ENCODE results near the gene GTF2I. TPM values are rescaled to one million over a fixed set of nuclear protein-coding genes. Genes with fewer than 3 reads are reported as not detected.
"Not testable (repeated sequence)": the region's sequence is repeated elsewhere in the genome, so short reads cannot be mapped to it uniquely, and the experiment has no call there.

The GTF2I gene
- total RNA-seq, 1 experiment from 2014 or later: 357 TPM

- no CpG with 5 or more reads among the region's 9 CpGs for WGBS (ENCODE audit: extremely low coverage, insufficient read length, low lambda C conversion rate)
- not testable (repeated sequence) for H3K9me3 ChIP-seq (ENCODE audit: control insufficient read depth, low read depth, low read length); H2BK5ac ChIP-seq (ENCODE audit: insufficient read length, low read length); H3K4me2 ChIP-seq (ENCODE audit: insufficient read depth, insufficient read length, low read length); DNase-seq; H2AK5ac ChIP-seq (ENCODE audit: insufficient read length, low read length); H3K27me3 ChIP-seq (ENCODE audit: insufficient read depth, low read length); H3K27me3 Mint-ChIP-seq (ENCODE audit: low read depth); H3K56ac ChIP-seq (ENCODE audit: insufficient read length, low read depth, low read length); H4K20me1 ChIP-seq (ENCODE audit: control insufficient read depth, insufficient read depth, insufficient read length); H4K5ac ChIP-seq (ENCODE audit: insufficient read length, low read depth, low read length); H3K4ac ChIP-seq (ENCODE audit: low read depth, low read length); H2BK15ac ChIP-seq (ENCODE audit: low read depth, low read length); H3K23ac ChIP-seq (ENCODE audit: insufficient read length, low read depth, low read length); H3K79me1 ChIP-seq (ENCODE audit: insufficient read depth, low read depth, low read length, poor library complexity, severe bottlenecking); H3K23me2 ChIP-seq (ENCODE audit: insufficient read length, low read depth, low read length, poor library complexity, severe bottlenecking); H2BK120ac ChIP-seq (ENCODE audit: low read depth, low read length, poor library complexity, severe bottlenecking); H3K14ac ChIP-seq (ENCODE audit: insufficient read depth, low read length); H3K4me1 ChIP-seq (ENCODE audit: insufficient read depth, low read length); H4K8ac ChIP-seq (replicated peaks; ENCODE audit: insufficient read length, low read depth, low read length); H2AFZ ChIP-seq (ENCODE audit: low read length); H4K91ac ChIP-seq (ENCODE audit: insufficient read length, low read depth, low read length); H3K36me3 Mint-ChIP-seq (ENCODE audit: insufficient read depth in 1 of 3, low read depth in 3 of 3); H3K4me1 Mint-ChIP-seq; H3K79me2 ChIP-seq (ENCODE audit: insufficient read depth, low read length); H3K9ac ChIP-seq (ENCODE audit: extremely low read depth, insufficient read length, low read length); H3K4me3 Mint-ChIP-seq; H3K18ac ChIP-seq (ENCODE audit: insufficient read length, low read depth, low read length); H3K27ac ChIP-seq (ENCODE audit: insufficient read length, low read depth, low read length); H3K9me3 Mint-ChIP-seq; H2BK12ac ChIP-seq (ENCODE audit: insufficient read length, low read depth, low read length); H3K27ac Mint-ChIP-seq; H3T11ph ChIP-seq (ENCODE audit: low read length); H2BK20ac ChIP-seq (ENCODE audit: low read depth, low read length, poor library complexity, severe bottlenecking)
Observed at GRCh38 chr7:74743936-74744557, 86.5 kb downstream of the GTF2I start.

- not testable (repeated sequence) for H3K9ac ChIP-seq (ENCODE audit: extremely low read depth, insufficient read length, low read length); H4K20me1 ChIP-seq (ENCODE audit: control insufficient read depth, insufficient read depth, insufficient read length); DNase-seq; H3K36me3 Mint-ChIP-seq (ENCODE audit: insufficient read depth in 1 of 3, low read depth in 3 of 3); H3K4me1 Mint-ChIP-seq; H2BK15ac ChIP-seq (ENCODE audit: low read depth, low read length); H3K23ac ChIP-seq (ENCODE audit: insufficient read length, low read depth, low read length); H2BK5ac ChIP-seq (ENCODE audit: insufficient read length, low read length); H4K91ac ChIP-seq (ENCODE audit: insufficient read length, low read depth, low read length); H2BK20ac ChIP-seq (ENCODE audit: low read depth, low read length, poor library complexity, severe bottlenecking); H3K56ac ChIP-seq (ENCODE audit: insufficient read length, low read depth, low read length); H2AFZ ChIP-seq (ENCODE audit: low read length); H3K4me2 ChIP-seq (ENCODE audit: insufficient read depth, insufficient read length, low read length); H3K4ac ChIP-seq (ENCODE audit: low read depth, low read length); H3K18ac ChIP-seq (ENCODE audit: insufficient read length, low read depth, low read length); H2BK120ac ChIP-seq (ENCODE audit: low read depth, low read length, poor library complexity, severe bottlenecking); H3K9me3 ChIP-seq (ENCODE audit: control insufficient read depth, low read depth, low read length); H3K27ac Mint-ChIP-seq; H3K23me2 ChIP-seq (ENCODE audit: insufficient read length, low read depth, low read length, poor library complexity, severe bottlenecking); H3K27me3 ChIP-seq (ENCODE audit: insufficient read depth, low read length); H3K4me1 ChIP-seq (ENCODE audit: insufficient read depth, low read length); H3K14ac ChIP-seq (ENCODE audit: insufficient read depth, low read length); H3T11ph ChIP-seq (ENCODE audit: low read length); H3K79me1 ChIP-seq (ENCODE audit: insufficient read depth, low read depth, low read length, poor library complexity, severe bottlenecking); H2BK12ac ChIP-seq (ENCODE audit: insufficient read length, low read depth, low read length); H3K27ac ChIP-seq (ENCODE audit: insufficient read length, low read depth, low read length); H2AK5ac ChIP-seq (ENCODE audit: insufficient read length, low read length); H3K4me3 Mint-ChIP-seq; H4K8ac ChIP-seq (replicated peaks; ENCODE audit: insufficient read length, low read depth, low read length); H4K5ac ChIP-seq (ENCODE audit: insufficient read length, low read depth, low read length); H3K9me3 Mint-ChIP-seq; H3K79me2 ChIP-seq (ENCODE audit: insufficient read depth, low read length); H3K27me3 Mint-ChIP-seq (ENCODE audit: low read depth)
- WGBS (ENCODE audit: extremely low coverage, insufficient read length, low lambda C conversion rate): no CpG with 5 or more reads among the region's 9 CpGs
Observed at GRCh38 chr7:74753921-74754482, 96.5 kb downstream of the GTF2I start.

Data from H9 (cell line).